GM19397 (cell line): ENCODE measurements around the gene BIN1.

Experiments used
- ATAC-seq: cut with Tn5 transposase; IDR thresholded peaks from one replicate; pipeline ENCODE4 v1.9.1; 2021; ENCODE audit warnings: mild to moderate bottlenecking, moderate library complexity; ENCODE audit not compliant: unreplicated experiment

Gene BIN1

DNA sequence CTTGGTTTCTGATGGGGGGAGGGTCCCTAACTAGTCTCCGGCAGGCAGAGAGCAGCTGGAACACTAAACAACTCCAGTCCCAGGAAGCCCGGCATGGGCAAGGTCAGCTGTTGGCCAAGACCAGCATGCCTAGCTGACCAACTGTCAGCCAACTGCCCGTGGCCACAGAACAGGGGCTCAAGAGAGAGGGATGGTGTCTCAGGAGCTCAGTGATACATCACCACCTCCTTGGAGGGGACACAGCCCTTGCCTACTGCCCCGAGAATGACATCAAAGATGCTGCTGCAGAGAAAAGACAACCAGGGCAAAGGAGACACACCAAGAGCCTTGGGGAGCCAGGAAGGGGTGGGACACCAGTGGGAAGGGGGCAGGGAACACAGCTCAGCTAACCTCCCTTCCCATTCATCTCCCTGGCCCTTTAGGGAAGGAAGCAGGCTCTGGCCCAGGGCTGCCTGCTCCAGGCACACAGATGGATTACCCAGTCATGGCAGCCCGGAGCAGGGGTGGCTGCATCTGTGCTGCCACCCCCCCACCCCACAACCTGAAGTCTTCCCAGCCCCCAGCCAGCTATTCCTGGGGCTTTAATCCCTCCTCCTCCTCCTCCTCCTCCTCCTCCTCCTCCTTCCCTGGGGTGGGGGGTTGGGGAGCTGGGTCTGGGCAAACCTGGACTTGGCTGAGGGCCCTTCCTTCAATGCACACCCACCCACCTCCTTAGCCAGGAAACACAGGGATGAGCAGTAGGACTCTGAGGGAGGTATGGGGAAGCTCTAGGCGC lies 1.9 kb downstream of the BIN1 start:
- no peak for ATAC-seq

DNA sequence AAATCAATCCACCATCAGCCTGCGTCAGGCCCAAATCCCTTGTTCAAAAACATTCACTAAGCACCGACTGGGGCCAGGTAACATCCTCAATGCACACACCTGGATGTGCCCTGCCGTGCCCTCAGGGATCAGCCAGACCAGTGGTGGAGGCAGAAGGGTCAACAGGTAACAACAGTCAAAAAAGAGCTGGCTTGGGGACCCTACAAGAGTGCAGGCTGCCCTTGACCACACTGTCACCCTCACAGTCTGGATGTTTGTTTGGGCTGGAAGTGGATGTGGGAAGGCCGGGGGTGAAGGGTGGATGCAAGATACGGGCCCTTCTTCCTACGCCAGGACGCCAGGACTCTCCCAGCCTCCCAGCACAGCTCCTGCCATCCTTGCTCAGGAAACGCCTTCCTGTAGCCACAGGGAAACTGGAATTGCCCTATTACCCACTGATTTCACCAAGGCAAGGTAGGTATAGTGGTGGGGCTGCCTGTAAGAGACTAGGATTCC lies 2.7 kb downstream of the BIN1 start:
- no peak for ATAC-seq

DNA sequence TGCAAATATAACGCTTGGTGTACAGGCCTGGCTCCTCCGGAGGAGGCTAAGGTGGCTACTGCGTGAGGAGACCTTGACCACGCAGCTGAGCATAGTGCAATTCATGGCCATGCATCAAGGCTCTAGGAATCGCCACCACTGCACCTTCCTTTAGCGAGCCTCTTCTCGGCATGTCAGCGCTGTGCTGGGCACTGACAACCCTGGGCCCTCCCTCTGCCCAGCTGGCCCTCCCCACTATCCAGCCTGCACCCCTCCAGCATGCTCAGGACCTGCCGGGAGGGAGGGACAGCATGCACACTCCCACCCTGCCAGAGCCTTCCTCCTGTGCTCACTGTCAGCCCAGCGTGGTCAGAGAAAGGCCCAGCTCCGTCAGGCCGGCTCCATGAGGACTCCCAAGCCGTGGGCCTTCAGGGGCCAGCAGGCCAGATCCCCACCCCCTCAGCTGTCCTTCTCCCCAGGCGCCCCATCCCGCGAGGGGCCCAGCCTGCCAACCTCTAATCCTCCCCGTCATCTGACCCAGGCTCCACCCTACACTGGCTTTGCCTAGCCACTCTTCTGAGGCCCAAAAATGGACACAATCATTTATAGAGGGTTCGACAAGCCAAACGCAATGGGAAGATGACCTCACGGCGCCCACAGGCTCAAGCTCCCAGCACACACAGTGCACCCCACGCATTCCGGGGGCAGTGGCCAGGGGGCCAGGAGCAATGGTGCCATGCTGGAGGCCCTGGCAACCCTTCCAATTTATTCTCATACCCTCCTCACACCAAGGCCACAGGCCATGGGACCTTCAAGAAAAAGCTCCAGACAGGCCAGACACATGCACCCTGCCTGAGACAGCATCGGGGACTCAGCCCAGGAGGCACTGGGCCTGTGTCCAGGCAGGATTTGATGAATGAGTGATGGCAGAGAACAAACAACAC lies 3.5 kb downstream of the BIN1 start:
- no peak for ATAC-seq

DNA sequence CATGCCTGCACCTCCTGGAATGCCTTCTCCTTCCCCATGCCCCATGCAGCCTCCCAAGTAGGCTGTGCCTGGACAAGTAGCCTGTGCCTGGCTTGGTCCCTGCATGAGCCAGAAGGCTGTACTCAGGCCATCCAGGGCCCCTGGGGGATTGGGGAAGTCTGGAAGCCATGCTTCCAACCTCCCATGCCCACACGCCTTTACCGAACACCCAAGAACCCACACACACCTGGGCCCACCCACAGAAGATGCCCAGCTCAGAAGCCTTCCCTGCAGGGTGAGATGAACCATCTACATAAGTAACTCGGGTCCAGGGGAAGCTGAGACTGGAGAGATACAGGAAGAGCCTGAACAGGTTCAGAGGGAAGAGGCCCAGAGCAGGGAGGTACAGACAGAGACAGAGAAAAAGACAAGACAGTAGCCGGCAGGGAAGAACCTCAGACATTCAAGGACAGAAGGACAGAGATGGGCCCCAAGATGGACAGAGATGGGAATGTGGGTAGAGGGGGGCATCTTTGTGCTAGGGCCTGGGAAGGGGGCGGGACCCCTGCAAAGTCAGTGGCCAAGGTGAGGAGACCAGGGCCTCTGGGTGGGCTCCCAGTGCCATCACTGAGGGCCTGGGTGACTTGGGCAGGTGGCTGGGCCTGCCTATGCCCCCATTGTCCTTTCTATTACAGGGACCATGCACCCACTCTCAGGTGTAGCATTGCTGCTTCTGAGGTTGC lies 4.3 kb downstream of the BIN1 start:
- ATAC-seq: no peak

DNA sequence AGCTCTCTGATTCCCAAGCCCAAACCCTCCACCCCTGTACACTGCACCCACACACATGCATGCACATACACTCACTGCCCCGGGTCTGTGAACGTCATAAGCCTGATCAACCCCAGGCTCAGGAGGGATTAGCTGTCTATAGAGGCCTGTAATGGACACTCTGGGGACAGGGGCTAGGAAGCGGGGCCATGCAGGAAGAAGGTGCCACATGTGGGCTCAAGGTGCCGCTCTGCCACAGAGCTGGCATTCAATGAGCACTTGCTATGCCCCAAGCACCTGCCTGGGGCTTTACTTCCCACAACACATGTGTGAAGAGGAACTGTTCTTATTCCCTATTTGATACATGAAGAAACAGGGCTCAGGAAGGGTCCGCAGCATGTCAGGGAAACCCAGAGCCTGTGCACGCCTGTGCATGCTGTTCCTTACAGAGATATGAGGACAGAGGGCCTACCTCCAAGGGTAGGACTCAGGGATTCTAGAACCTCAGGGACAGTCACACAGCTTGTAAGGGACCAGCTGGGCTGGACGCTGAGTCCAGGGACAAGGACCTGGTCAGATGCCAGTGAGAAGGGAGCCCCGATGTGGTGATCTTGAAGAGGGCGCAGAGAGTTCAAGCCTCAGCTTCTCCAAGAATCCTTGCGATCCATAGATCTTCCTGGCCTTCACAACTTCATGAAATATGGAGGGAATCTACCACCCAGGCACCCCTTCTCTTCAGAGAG lies 5.0 kb downstream of the BIN1 start:
- no peak for ATAC-seq

DNA sequence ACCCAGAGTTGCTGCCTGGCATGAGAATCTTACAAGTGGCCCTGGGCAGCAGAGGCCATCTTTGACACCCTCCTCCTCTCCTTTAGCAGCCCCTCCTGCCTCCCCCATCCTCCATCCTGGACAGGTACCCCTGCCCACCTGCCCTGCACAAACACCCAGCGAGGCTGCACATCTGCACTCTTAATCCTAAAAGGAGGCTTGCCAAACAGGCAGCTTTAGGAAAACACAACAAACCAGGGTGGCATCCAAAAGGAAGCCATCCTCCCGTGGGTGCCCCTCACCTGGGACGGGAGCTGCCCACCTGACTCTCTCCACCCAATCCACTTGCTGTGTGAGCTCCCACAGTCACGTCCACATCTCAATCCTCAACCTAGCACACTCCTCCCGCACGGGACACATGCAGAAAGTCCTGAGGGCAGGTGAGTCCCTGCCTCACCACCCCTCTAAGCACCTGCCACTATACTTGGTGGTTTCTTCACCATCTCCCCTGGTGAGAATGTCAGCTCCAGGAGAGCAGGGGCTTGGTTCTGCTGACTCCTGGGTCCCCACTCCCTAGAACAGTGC lies 5.8 kb downstream of the BIN1 start:
- no peak for ATAC-seq

DNA sequence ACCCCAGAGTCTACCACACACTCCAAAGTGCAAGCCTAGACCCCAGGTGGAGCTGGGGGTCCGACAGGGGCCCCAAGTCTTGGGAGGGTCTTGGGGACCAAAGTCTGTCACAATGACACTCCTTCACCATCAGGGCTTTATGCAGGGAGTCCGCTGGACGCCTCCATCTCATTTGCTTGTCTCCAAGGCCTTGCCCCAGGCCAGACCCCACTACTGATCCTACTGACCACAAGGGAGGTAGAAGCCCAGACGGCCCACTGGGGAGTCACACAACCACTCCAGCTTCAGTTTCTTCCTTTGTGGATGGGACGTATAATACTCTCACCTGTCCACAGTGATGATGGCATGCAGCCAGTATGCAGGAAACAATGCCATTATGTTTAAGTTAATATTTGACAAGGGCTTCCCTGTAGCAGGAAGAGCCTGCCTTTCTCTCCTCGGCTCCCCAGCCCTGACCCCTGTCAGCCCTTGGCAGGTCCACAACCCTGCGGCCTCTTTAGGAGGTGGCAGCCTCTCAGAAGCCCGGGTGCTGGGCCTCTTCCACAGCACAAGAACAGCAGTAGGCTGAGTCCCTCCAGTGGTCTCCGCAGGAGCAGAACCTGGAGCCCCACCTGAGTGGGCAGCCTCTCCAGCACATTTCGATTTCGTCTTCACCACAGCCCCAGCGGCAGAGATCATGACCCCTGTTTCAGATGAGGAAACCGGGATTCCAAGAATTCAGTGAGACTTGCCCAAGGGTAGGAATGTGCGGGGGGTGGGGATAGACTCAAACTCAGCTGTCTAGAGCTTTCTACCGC lies 6.5 kb downstream of the BIN1 start:
- no peak for ATAC-seq

DNA sequence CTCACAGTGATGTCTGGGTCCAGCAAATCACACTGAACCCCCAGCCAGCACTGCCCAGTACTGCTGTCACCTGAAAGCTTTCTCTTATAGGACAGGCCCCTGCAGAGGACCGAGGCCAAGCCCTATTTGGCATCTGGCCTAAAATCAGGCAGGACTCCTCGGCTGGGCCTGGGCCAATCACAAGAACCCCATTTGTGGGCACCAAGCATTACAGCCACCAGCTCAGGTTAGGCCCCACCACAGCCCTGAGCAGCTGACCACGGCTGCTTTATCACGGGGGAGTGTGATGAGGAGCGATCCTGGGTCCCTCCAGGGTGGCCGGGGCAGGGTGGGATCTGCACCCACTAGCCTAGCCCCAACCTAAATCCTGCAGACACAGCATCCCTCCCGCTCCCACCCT lies 8.2 kb downstream of the BIN1 start:
- no peak for ATAC-seq

DNA sequence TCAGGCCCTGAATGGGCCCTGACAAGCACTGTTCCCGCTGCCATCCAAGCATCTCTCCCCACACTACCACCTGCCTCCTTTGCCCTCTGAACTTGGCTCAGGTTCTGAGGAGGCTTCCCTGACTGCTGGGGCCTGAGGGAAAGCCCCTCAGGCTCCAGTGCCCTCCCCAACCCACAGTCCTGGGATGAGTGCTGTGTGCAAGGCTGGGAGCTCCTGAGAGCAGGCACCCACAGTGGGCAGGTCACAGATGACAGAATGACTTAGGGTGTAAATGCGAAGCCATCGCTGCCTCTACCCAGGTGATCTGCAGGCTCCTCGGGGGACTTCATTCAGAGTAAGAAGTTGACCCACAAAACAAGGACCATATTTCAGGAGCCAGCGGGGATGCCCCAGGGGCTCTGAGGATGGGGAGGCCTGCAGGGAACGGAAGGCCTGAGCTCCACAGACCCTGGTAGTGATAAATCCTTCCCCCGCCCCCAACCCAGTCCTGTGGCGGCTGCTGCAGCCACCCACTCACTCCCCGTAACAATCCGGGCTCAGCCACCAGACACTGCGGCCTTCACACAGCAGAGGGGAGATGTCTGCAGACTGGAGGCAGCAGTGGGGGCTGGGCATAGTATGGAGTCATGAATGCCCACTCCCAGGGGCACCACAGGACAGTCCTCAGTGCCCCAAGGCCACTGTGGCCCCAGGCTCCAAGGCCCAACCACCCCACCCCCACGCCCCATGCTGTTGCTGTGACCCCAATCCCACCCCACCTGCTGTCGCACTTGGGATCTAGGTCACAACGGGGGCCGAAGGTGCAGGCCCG lies 8.9 kb downstream of the BIN1 start:
- no peak for ATAC-seq

DNA sequence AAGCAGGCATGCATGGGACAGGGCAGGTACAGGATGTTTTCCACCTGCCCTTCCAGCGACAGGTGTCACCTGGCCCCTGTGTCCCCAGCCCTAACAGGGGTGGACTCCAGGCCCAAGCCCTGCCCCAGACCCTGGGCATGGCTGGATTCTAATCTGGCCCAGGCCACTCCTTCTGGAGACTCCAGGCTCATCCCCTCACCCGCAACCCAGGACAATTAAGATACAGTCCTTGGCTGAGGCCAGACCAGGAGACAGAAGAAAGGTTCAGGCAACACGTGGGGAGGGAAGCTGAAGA lies 9.5 kb downstream of the BIN1 start:
- ATAC-seq: no peak

DNA sequence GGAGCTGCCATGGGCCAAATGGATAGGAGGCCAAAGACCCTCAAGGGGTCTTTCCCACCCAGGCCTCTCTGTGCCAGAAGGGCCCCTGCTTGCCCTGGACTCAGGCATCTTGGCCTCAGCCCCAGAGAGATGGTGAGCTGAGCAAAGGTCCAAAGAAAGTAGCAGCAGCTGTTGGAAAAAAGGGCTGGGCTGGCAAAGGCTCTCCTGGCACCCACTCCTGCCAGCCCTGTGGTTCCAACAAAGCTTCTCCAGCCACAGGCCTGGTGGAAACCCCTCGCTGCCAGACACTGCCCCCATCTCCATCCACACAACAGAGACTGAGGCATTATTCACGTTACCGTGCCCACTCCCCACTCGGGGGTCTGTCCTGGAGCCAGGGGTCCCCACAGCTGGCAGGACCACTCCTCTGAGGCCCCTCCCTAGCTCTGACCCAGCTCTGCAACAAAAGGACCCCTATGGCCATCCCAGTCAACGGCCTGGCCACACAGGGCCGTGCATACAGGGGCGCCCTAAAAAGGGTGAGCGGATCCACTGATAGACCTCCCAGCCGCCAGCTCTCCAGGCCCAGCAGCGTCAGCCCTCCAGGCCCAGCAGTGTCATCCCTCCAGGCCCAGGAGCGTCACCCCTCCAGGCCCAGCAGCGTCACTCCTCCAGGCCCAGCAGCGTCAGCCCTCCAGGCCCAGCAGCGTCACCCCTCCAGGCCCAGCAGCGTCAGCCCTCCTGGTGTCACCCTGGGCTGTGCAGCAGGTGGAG lies 10.1 kb downstream of the BIN1 start:
- ATAC-seq: no peak

DNA sequence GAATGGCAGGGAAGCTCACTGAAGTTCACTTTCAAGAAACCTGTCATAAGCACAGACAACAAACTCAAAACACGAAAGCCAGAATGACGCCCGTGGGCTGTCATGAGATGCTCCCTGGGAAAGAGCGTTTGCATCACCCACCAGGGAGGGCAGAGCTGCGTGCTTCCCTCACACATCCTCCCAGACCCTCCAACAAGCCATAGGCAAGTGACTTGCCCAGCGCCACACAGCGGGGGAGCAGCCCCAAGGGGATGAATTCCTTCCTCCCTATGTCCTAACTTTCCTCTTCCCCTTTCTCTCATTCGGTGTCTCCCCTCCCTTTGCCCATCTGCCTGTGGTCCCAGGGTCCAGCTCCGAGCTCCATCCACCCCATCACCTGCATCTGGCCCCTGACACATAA lies 10.7 kb downstream of the BIN1 start:
- no peak for ATAC-seq

DNA sequence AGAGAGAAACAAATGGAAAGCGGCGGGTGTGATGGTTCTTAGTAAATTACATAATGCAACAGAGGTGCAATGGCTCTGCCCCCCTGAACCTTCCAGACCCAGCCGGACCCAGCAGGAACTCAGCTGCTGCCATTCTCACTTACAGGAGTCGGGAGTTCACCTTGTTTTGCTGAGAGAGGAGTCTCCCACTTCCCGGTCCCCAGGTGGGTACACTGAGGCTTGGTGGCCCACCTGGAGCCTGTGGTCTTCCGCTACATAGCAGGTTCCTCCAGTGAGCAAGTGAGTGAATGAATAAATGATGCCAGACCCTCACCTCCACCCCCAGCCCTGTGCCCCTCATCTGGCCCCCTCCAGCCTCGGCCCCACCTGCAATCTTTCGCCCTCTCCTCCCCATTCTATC lies 11.2 kb downstream of the BIN1 start:
- ATAC-seq: no peak

DNA sequence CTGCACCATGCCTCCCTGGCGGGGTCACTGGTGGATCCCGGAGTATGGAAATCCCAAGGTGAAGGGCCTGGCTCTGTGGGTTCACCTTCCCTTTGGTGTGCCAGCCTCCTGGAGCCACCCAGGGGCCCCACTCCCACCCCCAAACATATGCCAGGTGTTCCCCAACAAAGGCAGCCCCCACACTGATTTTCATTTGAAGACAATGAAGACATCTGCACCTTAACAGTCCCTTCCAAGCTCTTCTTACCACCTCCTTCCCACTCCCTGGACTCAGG lies 11.7 kb downstream of the BIN1 start:
- no peak for ATAC-seq

DNA sequence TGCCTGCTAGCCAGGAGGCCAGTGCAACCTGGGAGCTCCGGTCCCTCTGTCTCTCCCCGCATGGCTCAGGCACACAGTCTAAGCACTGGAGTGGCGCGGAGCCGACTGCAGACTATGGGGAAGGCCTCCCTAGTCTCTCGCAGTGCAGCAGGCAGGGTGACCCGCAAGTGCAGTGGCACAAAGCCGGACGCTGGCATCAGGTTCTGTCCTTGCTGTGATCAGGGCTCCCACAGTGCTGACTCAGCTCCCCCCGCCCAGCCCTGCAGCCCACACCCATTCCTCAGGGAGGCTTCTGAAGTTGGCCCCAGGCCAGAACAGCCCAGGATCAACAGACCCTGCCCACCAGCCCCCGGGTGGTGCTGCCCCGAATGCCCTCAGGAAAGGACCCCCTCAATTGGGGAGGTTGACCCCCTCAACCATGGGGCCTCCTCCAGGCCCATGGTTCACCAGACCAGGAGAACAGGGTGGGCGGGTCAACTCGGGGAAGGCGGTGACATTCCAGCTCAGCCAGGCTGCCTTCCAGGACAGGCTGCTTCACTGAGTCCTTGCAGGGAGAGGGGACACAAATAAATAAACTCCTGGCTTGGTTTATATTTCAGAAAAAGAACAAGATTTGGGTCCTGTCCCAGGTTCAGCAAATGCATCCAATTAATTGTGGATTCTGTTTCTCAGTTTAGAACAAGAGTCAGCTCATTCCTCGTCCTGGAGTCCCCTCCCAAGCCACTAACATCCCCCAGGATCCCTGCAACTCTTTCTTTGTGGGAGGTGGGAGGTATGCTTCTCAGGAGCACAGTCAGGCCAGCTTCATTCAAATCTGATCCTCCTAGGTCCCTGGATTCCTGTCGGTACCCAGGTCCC lies 12.2 kb downstream of the BIN1 start:
- ATAC-seq: no peak

DNA sequence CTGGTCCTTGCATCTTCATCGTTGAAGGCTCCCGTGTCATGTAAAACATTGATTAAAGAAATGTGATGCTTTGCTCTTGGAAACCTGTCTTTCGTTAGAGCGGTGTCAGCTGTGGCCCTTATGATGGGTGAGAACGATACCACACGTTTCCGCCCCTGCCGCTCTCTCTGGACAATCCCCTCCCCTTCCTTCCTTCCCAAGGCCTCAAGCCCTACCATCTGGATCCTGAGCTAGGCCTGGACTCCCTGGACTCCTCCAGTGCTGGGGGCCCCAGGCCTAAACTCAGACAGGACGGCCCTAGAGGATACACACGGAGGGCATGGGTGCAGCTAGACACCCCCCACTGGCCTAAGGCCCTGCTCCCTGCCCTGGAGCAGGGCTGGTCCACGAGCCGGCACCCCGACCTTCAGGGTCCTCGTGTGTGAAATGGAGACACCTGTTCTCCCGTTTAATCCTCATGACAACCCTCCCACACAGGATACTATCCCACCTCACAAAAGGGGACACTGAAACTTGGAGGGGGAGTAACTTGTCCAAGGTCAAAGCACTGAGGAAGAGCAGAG lies 13.2 kb downstream of the BIN1 start:
- no peak for ATAC-seq

DNA sequence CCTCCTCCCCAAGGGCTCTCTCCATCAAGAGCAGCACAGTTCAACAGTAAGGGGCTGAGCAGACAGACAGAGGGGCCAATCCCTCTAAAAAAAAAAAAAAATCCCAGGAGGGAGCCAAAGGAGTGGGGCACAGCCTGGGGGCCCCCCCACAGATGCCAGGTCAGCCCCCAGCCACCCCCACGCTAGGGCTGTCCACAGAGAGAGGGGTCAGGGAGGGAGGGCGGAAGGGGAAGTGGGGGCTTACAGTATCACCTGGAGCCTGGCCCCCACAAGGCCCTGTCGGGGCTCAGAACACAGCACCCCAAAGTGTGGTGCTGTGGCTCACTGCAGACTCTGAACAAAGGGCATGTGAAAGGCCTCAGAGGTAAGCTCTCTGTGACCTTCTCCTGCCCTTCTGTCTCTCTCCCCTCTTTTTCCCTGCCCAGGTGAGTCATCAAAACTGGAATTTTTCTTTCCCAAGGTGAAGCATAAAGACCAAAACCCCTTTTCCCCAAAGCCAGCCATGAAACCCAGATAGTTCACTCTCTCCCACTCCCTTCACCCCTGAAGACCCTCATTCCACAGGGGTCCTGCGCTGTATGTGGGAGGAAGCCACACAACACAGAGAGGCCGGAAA lies 13.9 kb downstream of the BIN1 start:
- no peak for ATAC-seq
